ENCODE data around the gene CD200.
A peak's percentile ranks its signal among the peaks of the same experiment; 100 is the strongest.

The CD200 gene

GRCh38 chr3:112339134-112339533 lies 6.2 kb downstream of the CD200 start:
- Histone ChIP-seq H3K36me3 (replicated peaks) (no peaks in the 10 kb centered on the region), H3K4me3 (no peak overlapping the region), H3K27me3 (ENCODE audit: low read depth) (no peaks in the 10 kb centered on the region), H3K9me3 (no peaks in the 10 kb centered on the region), H3K4me1 (no peaks in the 10 kb centered on the region; the same call in 1 of the 2 replicates)
- in situ Hi-C loops (cut with MboI; ENCODE audit: low sequenced_read_pairs), result loop anchor here (10.0 kb wide), 1 partner anchor 186 kb away; no protein-coding TSS in a partner anchor
- no peak for DNase-seq (ENCODE audit: low spot score in 2 of 2)

- Histone ChIP-seq H3K27me3 (ENCODE audit: low read depth) (no peaks in the 10 kb centered on the region), H3K4me1 (no peaks in the 10 kb centered on the region), H3K9me3 (no peaks in the 10 kb centered on the region), H3K36me3 (replicated peaks) (no peaks in the 10 kb centered on the region), H3K4me3 (no peak overlapping the region)
- in situ Hi-C loops (cut with MboI; ENCODE audit: low sequenced_read_pairs), result loop anchor here (10.0 kb wide), 1 partner anchor 185 kb away; no protein-coding TSS in a partner anchor
- no peak for DNase-seq (ENCODE audit: low spot score in 2 of 2)
These were observed 6.7 kb downstream of the CD200 start for GRCh38 chr3:112339609-112340008.

GRCh38 chr3:112341386-112341785 lies 8.4 kb downstream of the CD200 start:
- no peak overlapping the region for H3K4me3 ChIP-seq
- no peak for DNase-seq (ENCODE audit: low spot score in 2 of 2)
- H3K9me3 ChIP-seq, result no peaks in the 10 kb centered on the region
- in situ Hi-C loops (cut with MboI; ENCODE audit: low sequenced_read_pairs), result no loop called here
- no peaks in the 10 kb centered on the region for H3K4me1 ChIP-seq
- no peaks in the 10 kb centered on the region for H3K27me3 ChIP-seq (ENCODE audit: low read depth)
- H3K36me3 ChIP-seq (replicated peaks), result no peaks in the 10 kb centered on the region

- Histone ChIP-seq H3K4me3 (no peak overlapping the region), H3K36me3 (replicated peaks) (no peaks in the 10 kb centered on the region), H3K9me3 (no peaks in the 10 kb centered on the region), H3K27me3 (ENCODE audit: low read depth) (no peaks in the 10 kb centered on the region), H3K4me1 (peaks cover 10% of the 10 kb centered on the region)
- no peak for DNase-seq (ENCODE audit: low spot score in 2 of 2)
- in situ Hi-C loops (cut with MboI; ENCODE audit: low sequenced_read_pairs), result no loop called here
These were observed 12.7 kb downstream of the CD200 start for GRCh38 chr3:112345681-112346080.

DNA sequence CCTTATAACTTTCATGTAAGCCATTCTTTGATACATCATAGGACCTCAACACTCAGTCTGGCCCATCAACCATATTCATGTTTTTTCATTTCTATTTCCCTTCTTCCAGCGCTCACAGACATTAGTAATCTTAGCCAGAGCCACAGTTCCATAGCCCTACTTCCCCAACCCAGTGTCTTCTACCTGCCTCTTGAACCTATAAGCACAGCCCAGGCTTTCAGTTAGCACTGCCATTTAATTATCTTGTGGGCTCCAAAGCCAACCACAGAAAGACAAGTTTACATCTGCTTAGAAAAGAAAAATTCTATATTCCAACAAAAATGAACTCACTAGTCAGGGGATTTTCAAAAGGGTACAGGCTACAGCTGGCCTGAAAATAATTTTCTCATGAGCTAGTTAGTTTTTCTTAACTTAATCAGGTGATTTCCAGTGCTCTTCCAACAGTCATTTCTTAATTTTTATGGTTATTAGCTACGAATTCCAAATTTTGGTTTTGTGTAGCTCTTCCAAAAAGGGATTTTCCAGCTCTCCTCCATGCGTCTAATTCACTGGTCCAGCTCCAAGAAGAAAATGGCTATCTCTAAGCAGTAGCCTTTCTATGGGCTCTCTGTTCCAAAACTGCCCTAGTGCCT lies 13.7 kb downstream of the CD200 start:
- H3K9me3 ChIP-seq, result no peaks in the 10 kb centered on the region
- no peaks in the 10 kb centered on the region for H3K27me3 ChIP-seq (ENCODE audit: low read depth)
- no peak overlapping the region for H3K4me3 ChIP-seq
- in situ Hi-C loops (cut with MboI; ENCODE audit: low sequenced_read_pairs), result no loop called here
- H3K36me3 ChIP-seq (replicated peaks), result no peaks in the 10 kb centered on the region
- DNase-seq (ENCODE audit: low spot score in 2 of 2), result no peak
- H3K4me1 ChIP-seq, result peaks cover 19% of the 10 kb centered on the region

DNA sequence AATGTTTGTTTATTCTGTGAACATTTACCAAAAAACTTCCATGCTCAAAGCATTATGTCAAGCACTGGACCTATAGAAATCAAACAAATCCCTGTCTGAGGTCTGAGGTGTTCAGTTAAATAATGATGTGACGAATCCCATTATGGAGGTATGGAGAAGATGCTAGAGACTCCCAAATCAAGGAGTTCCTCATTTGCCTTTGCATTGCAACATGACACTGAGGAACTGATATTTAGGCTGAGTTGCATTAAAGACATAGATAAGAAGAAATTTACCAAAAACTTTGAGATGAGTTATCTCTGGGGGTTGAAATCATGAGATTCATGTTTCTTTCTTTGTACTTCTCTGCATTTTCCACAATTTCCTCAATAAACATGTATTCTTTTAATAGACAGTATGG lies 16.0 kb downstream of the CD200 start:
- in situ Hi-C loops (cut with MboI; ENCODE audit: low sequenced_read_pairs), result no loop called here
- Histone ChIP-seq H3K36me3 (replicated peaks) (no peaks in the 10 kb centered on the region), H3K4me3 (no peak overlapping the region), H3K4me1 (peaks cover 35% of the 10 kb centered on the region), H3K27me3 (ENCODE audit: low read depth) (no peaks in the 10 kb centered on the region), H3K9me3 (no peaks in the 10 kb centered on the region)
- DNase-seq (ENCODE audit: low spot score in 2 of 2), result no peak

DNA sequence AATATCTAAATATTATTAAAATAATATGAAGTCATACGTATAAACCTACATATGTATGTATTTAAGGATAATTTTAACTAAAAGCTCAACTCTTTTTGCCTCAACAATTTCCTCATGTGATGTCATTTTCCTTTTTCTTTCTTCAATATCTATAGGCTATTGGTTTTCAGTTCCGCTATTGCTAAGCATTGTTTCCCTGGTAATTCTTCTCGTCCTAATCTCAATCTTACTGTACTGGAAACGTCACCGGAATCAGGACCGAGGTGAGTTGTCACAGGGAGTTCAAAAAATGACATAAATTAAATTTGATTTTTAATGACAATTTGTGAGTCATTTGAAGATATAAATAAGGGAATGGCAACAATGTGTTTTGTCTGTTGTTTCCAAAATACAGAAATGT lies 16.6 kb downstream of the CD200 start:
- in situ Hi-C loops (cut with MboI; ENCODE audit: low sequenced_read_pairs), result no loop called here
- H3K4me1 ChIP-seq, result peaks cover 41% of the 10 kb centered on the region
- no peaks in the 10 kb centered on the region for H3K9me3 ChIP-seq
- H3K36me3 ChIP-seq (replicated peaks), result no peaks in the 10 kb centered on the region
- DNase-seq (ENCODE audit: low spot score in 2 of 2), result no peak
- H3K27me3 ChIP-seq (ENCODE audit: low read depth), result no peaks in the 10 kb centered on the region
- H3K4me3 ChIP-seq, result no peak overlapping the region

GRCh38 chr3:112350018-112350810 lies 17.3 kb downstream of the CD200 start:
- in situ Hi-C loops (cut with MboI; ENCODE audit: low sequenced_read_pairs), result no loop called here
- Histone ChIP-seq H3K4me1 (peaks cover 46% of the 10 kb centered on the region), H3K36me3 (replicated peaks) (no peaks in the 10 kb centered on the region), H3K9me3 (no peaks in the 10 kb centered on the region), H3K27me3 (ENCODE audit: low read depth) (no peaks in the 10 kb centered on the region), H3K4me3 (no peak overlapping the region)
- DNase-seq (ENCODE audit: low spot score in 2 of 2), result peak in 1 of 2 experiments; percentile 81

GRCh38 chr3:112351036-112351435 lies 18.1 kb downstream of the CD200 start:
- Histone ChIP-seq H3K36me3 (replicated peaks) (no peaks in the 10 kb centered on the region), H3K27me3 (ENCODE audit: low read depth) (no peaks in the 10 kb centered on the region), H3K4me1 (peaks cover 49% of the 10 kb centered on the region), H3K9me3 (no peaks in the 10 kb centered on the region), H3K4me3 (no peak overlapping the region)
- DNase-seq (ENCODE audit: low spot score in 2 of 2), result peak; percentile 42 to 52
- in situ Hi-C loops (cut with MboI; ENCODE audit: low sequenced_read_pairs), result no loop called here

- H3K4me3 ChIP-seq, result no peak overlapping the region
- H3K9me3 ChIP-seq, result no peaks in the 10 kb centered on the region
- no peaks in the 10 kb centered on the region for H3K36me3 ChIP-seq (replicated peaks)
- H3K4me1 ChIP-seq, result peaks cover 49% of the 10 kb centered on the region
- DNase-seq (ENCODE audit: low spot score in 2 of 2), result no peak
- in situ Hi-C loops (cut with MboI; ENCODE audit: low sequenced_read_pairs), result no loop called here
- no peaks in the 10 kb centered on the region for H3K27me3 ChIP-seq (ENCODE audit: low read depth)
These were observed 18.9 kb downstream of the CD200 start for GRCh38 chr3:112351823-112352222.

- Histone ChIP-seq H3K4me1 (peaks cover 49% of the 10 kb centered on the region), H3K36me3 (replicated peaks) (no peaks in the 10 kb centered on the region), H3K9me3 (no peaks in the 10 kb centered on the region), H3K27me3 (ENCODE audit: low read depth) (no peaks in the 10 kb centered on the region), H3K4me3 (no peak overlapping the region)
- in situ Hi-C loops (cut with MboI; ENCODE audit: low sequenced_read_pairs), result no loop called here
- DNase-seq (ENCODE audit: low spot score in 2 of 2), result no peak
These were observed 19.8 kb downstream of the CD200 start for GRCh38 chr3:112352720-112353119.

DNA sequence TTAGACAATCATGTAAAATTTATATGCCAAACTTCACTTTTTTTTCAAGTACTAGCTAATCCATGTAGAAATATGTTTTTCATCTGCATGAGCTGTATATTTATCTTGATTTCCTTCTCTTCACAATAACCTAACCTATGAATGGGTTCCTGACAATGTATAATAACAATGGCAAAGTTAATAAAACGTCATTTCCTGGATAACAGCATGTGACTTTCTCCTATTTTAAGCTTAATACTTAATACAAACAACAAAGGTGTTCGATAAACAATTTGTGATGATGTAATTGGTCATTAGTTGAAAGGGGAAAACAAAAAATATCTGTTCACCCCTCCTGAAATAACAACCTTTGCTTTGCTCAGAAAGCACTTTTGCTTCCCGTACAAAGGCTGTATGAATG lies 20.4 kb downstream of the CD200 start:
- H3K4me1 ChIP-seq, result peaks cover 49% of the 10 kb centered on the region

DNA sequence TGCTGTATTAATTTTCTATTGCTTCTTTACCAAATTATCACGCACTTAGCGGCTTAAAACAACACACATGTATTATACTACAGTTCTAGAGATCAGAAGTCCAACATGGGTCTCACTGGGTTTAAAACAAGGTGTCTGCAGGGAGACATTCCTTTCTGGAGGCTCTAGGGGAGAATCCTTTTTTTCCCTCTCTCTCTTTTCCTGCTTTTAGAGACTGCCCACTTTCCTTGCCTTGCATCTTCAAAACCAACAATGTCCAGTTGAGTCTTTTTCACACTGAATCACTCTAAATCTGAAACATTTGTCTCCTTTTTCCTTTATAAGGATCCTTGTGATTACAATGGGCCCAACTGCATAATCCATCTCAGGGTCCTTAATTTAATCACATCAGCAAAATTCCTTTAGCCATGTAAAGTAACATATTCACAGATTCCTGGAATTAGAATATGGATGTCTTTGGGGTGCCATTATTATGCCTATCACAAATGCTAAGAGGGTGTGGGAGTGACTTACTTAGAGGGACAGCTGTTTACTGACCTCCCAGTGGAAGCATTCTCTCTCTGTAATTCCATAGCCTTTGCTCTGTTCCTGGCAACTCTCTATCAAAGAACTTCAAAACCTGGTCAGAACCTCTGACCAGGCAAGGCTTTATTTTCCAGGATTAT lies 21.8 kb downstream of the CD200 start:
- Histone ChIP-seq H3K4me3 (no peak overlapping the region), H3K9me3 (no peaks in the 10 kb centered on the region), H3K4me1 (peaks cover 48% of the 10 kb centered on the region), H3K27me3 (ENCODE audit: low read depth) (no peaks in the 10 kb centered on the region), H3K36me3 (replicated peaks) (no peaks in the 10 kb centered on the region)
- DNase-seq (ENCODE audit: low spot score in 2 of 2), result peak; percentile 33 to 80
- in situ Hi-C loops (cut with MboI; ENCODE audit: low sequenced_read_pairs), result no loop called here

More for the DNA sequence above, 20.4 kb downstream of the CD200 start:
- Histone ChIP-seq H3K36me3 (replicated peaks) (no peaks in the 10 kb centered on the region), H3K27me3 (ENCODE audit: low read depth) (no peaks in the 10 kb centered on the region), H3K4me3 (no peak overlapping the region), H3K9me3 (no peaks in the 10 kb centered on the region)
- in situ Hi-C loops (cut with MboI; ENCODE audit: low sequenced_read_pairs), result no loop called here
- no peak for DNase-seq (ENCODE audit: low spot score in 2 of 2)

GRCh38 chr3:112355307-112355687 lies 22.3 kb downstream of the CD200 start:
- no peaks in the 10 kb centered on the region for H3K36me3 ChIP-seq (replicated peaks)
- peaks cover 42% of the 10 kb centered on the region for H3K4me1 ChIP-seq
- no peaks in the 10 kb centered on the region for H3K9me3 ChIP-seq
- H3K27me3 ChIP-seq (ENCODE audit: low read depth), result no peaks in the 10 kb centered on the region
- DNase-seq (ENCODE audit: low spot score in 2 of 2), result no peak
- in situ Hi-C loops (cut with MboI; ENCODE audit: low sequenced_read_pairs), result no loop called here
- no peak overlapping the region for H3K4me3 ChIP-seq
